ENCODE data around the gene PCBP3. TPM values are rescaled to one million over a fixed set of nuclear protein-coding genes. Genes with fewer than 3 reads are reported as not detected.
A peak's percentile ranks its signal among the peaks of the same experiment; 100 is the strongest.
"Not testable (repeated sequence)": the region's sequence is repeated elsewhere in the genome, so short reads cannot be mapped to it uniquely, and the experiment has no call there.

Gene PCBP3
- total RNA-seq, 2 experiments from 2014 or later = 5.3 to 6.6 TPM

GRCh38 chr21:45669382-45669781 is 25.9 kb downstream of the PCBP3 start:
- intact Hi-C loops (cut with micrococcal nuclease) = no loop called here
- H3K4me1 Mint-ChIP-seq (ENCODE audit: low read depth) = no peaks in the 10 kb centered on the region
- ChIA-PET POLR2A (no interaction called here), CTCF (no interaction called here)
- H3K9me3 Mint-ChIP-seq = peaks cover 27% of the 10 kb centered on the region
- DNase-seq = no peak
- no peak overlapping the region for H3K4me3 Mint-ChIP-seq
- H3K27ac Mint-ChIP-seq = no peak overlapping the region
- H3K27me3 Mint-ChIP-seq = no peaks in the 10 kb centered on the region
- peaks cover 17% of the 10 kb centered on the region for H3K36me3 Mint-ChIP-seq

GRCh38 chr21:45670731-45671130 is 27.2 kb downstream of the PCBP3 start:
- POLR2A ChIA-PET = no interaction called here

DNA sequence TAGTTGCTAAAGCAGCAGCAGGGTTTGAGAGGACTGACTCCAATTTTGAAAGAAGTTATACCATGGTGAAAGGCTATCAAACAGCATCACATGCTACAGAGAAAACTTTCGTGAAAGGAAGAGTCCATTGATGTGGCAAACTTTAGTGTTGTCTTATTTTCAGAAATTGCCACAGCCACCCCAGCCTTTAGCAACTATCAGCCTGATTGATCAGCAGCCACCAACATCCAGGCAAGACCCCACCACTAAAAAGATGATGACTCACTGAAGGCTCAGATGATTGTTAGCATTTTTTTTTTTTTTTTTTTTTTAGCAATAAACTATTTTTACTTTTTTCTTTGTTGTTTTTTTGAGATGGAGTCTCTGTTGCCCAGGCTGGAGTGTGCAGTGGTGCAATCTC is 35.3 kb downstream of the PCBP3 start:
- H3K9me3 Mint-ChIP-seq; H3K36me3 Mint-ChIP-seq; intact Hi-C loops (cut with micrococcal nuclease); POLR2A ChIA-PET; DNase-seq; H3K27me3 Mint-ChIP-seq; H3K4me3 Mint-ChIP-seq; H3K4me1 Mint-ChIP-seq (ENCODE audit: low read depth); CTCF ChIA-PET; H3K27ac Mint-ChIP-seq: not testable (repeated sequence)

More at GRCh38 chr21:45670731-45671130, 27.2 kb downstream of the PCBP3 start:
- Mint-ChIP-seq H3K27ac (no peak overlapping the region), H3K4me1 (ENCODE audit: low read depth) (no peaks in the 10 kb centered on the region), H3K4me3 (no peak overlapping the region), H3K9me3 (peaks cover 22% of the 10 kb centered on the region), H3K36me3 (peaks cover 15% of the 10 kb centered on the region), H3K27me3 (no peaks in the 10 kb centered on the region)
- CTCF ChIA-PET = no interaction called here
- intact Hi-C loops (cut with micrococcal nuclease) = no loop called here
- DNase-seq = no peak

GRCh38 chr21:45680215-45680614 is 36.7 kb downstream of the PCBP3 start:
- intact Hi-C loops (cut with micrococcal nuclease) = no loop called here
- Mint-ChIP-seq H3K27me3 (peaks cover 7% of the 10 kb centered on the region), H3K9me3 (no peaks in the 10 kb centered on the region), H3K4me3 (no peak overlapping the region), H3K4me1 (ENCODE audit: low read depth) (no peaks in the 10 kb centered on the region), H3K27ac (no peak overlapping the region), H3K36me3 (peaks cover 5% of the 10 kb centered on the region)
- DNase-seq = no peak
- CTCF ChIA-PET = no interaction called here
- POLR2A ChIA-PET = no interaction called here

GRCh38 chr21:45695086-45695485 is 51.6 kb downstream of the PCBP3 start:
- Mint-ChIP-seq H3K4me1 (ENCODE audit: low read depth) (peaks cover 19% of the 10 kb centered on the region), H3K4me3 (no peak overlapping the region), H3K27ac (no peak overlapping the region), H3K27me3 (no peaks in the 10 kb centered on the region), H3K9me3 (peaks cover 4% of the 10 kb centered on the region), H3K36me3 (peaks cover 7% of the 10 kb centered on the region)
- DNase-seq = no peak
- ChIA-PET CTCF (no interaction called here), POLR2A (no interaction called here)
- intact Hi-C loops (cut with micrococcal nuclease) = no loop called here

GRCh38 chr21:45698493-45699184 is 55.1 kb downstream of the PCBP3 start:
- CTCF ChIA-PET = interaction anchor here (0.6 kb wide), 1 partner anchor 55 kb away, joined by 3 read pairs; no protein-coding TSS in a partner anchor
- POLR2A ChIA-PET = interaction anchor here (0.7 to 0.9 kb wide), 2 partner anchors 121 to 146 kb away, joined by 3 read pairs; no protein-coding TSS in a partner anchor
- peak overlapping the region; percentile 59 for H3K27ac Mint-ChIP-seq
- peaks cover 4% of the 10 kb centered on the region for H3K9me3 Mint-ChIP-seq
- H3K4me1 Mint-ChIP-seq (ENCODE audit: low read depth) = peaks cover 19% of the 10 kb centered on the region
- H3K27me3 Mint-ChIP-seq = no peaks in the 10 kb centered on the region
- intact Hi-C loops (cut with micrococcal nuclease) = loop anchor here (1.0 to 2.0 kb wide), 3 partner anchors 70 to 120 kb away; no protein-coding TSS in a partner anchor
- peak; percentile 44 for DNase-seq
- H3K4me3 Mint-ChIP-seq = no peak overlapping the region
- H3K36me3 Mint-ChIP-seq = peaks cover 7% of the 10 kb centered on the region

- intact Hi-C loops (cut with micrococcal nuclease) = loop anchor here (2.0 kb wide), 2 partner anchors 109 to 119 kb away; no protein-coding TSS in a partner anchor
- peak; percentile 30 for DNase-seq
- no peak overlapping the region for H3K4me3 Mint-ChIP-seq
- H3K36me3 Mint-ChIP-seq = peaks cover 7% of the 10 kb centered on the region
- CTCF ChIA-PET = no interaction called here
- peak overlapping the region; percentile 60 for H3K27ac Mint-ChIP-seq
- H3K9me3 Mint-ChIP-seq = peaks cover 4% of the 10 kb centered on the region
- POLR2A ChIA-PET = interaction anchor here (0.7 to 0.9 kb wide), 2 partner anchors 120 to 147 kb away, joined by 3 read pairs; no protein-coding TSS in a partner anchor
- H3K4me1 Mint-ChIP-seq (ENCODE audit: low read depth) = peaks cover 19% of the 10 kb centered on the region
- H3K27me3 Mint-ChIP-seq = no peaks in the 10 kb centered on the region
Observed at GRCh38 chr21:45699251-45699942, 55.9 kb downstream of the PCBP3 start.

- Mint-ChIP-seq H3K27ac (peak overlapping the region; percentile 60), H3K9me3 (peaks cover 4% of the 10 kb centered on the region), H3K4me3 (no peak overlapping the region), H3K36me3 (peaks cover 7% of the 10 kb centered on the region), H3K27me3 (no peaks in the 10 kb centered on the region), H3K4me1 (ENCODE audit: low read depth) (peaks cover 19% of the 10 kb centered on the region)
- ChIA-PET CTCF (no interaction called here), POLR2A (no interaction called here)
- intact Hi-C loops (cut with micrococcal nuclease) = loop anchor here (2.0 kb wide), 2 partner anchors 109 to 119 kb away; no protein-coding TSS in a partner anchor
- no peak for DNase-seq
Observed at GRCh38 chr21:45699966-45700365, 56.4 kb downstream of the PCBP3 start.

DNA sequence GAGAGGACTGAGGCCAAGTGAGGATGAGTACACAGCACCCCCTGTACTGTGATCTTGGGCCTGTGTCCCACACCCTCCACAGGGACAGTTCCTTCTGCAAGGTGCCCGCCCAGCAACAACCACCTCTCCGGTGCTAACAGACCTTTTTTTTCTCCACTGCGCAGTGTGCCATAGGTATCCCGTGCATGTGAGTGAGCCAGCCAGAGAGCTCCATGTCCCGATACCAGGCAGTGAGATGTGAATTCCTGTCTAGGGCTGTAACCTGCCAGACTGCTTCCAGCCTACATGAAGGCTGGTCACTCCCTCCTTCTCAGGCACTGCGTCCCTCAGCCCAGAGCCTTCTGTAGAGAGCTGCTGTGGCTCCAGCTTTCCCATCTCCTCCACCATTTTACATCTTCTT is 56.9 kb downstream of the PCBP3 start:
- intact Hi-C loops (cut with micrococcal nuclease) = no loop called here
- POLR2A ChIA-PET = no interaction called here

GRCh38 chr21:45704311-45705108 is 61.0 kb downstream of the PCBP3 start:
- POLR2A ChIA-PET = no interaction called here

More for the DNA sequence above, 56.9 kb downstream of the PCBP3 start:
- Mint-ChIP-seq H3K36me3 (peaks cover 7% of the 10 kb centered on the region), H3K4me3 (no peak overlapping the region), H3K9me3 (peaks cover 4% of the 10 kb centered on the region), H3K27me3 (no peaks in the 10 kb centered on the region), H3K4me1 (ENCODE audit: low read depth) (peaks cover 19% of the 10 kb centered on the region), H3K27ac (no peak overlapping the region)
- CTCF ChIA-PET = no interaction called here
- no peak for DNase-seq

GRCh38 chr21:45706299-45706698 is 62.8 kb downstream of the PCBP3 start:
- Mint-ChIP-seq H3K27ac (no peak overlapping the region), H3K36me3 (no peaks in the 10 kb centered on the region), H3K4me3 (no peak overlapping the region), H3K27me3 (no peaks in the 10 kb centered on the region), H3K9me3 (peaks cover 5% of the 10 kb centered on the region), H3K4me1 (ENCODE audit: low read depth) (no peaks in the 10 kb centered on the region)
- ChIA-PET POLR2A (no interaction called here), CTCF (no interaction called here)
- intact Hi-C loops (cut with micrococcal nuclease) = no loop called here
- no peak for DNase-seq

More at GRCh38 chr21:45704311-45705108, 61.0 kb downstream of the PCBP3 start:
- no peak overlapping the region for H3K4me3 Mint-ChIP-seq
- H3K9me3 Mint-ChIP-seq = peaks cover under 1% of the 10 kb centered on the region
- intact Hi-C loops (cut with micrococcal nuclease) = no loop called here
- CTCF ChIA-PET = no interaction called here
- peaks cover 2% of the 10 kb centered on the region for H3K36me3 Mint-ChIP-seq
- no peaks in the 10 kb centered on the region for H3K27me3 Mint-ChIP-seq
- peaks cover 5% of the 10 kb centered on the region for H3K4me1 Mint-ChIP-seq (ENCODE audit: low read depth)
- no peak for DNase-seq
- H3K27ac Mint-ChIP-seq = no peak overlapping the region

- POLR2A ChIA-PET = no interaction called here
- CTCF ChIA-PET = no interaction called here
- Mint-ChIP-seq H3K27me3 (no peaks in the 10 kb centered on the region), H3K36me3 (peaks cover 2% of the 10 kb centered on the region), H3K4me1 (ENCODE audit: low read depth) (no peaks in the 10 kb centered on the region), H3K4me3 (no peak overlapping the region), H3K27ac (no peak overlapping the region), H3K9me3 (peaks cover 14% of the 10 kb centered on the region)
- DNase-seq = no peak
- intact Hi-C loops (cut with micrococcal nuclease) = no loop called here
Observed at GRCh38 chr21:45709173-45709572, 65.6 kb downstream of the PCBP3 start.
